ENCODE measurements around the gene TTC7B.

- TF ChIP-seq REST (IDR thresholded peaks at IDR 0.05; ENCODE audit: low read depth) (no peak), FOXM1 (IDR thresholded peaks at IDR 0.05; ENCODE audit: borderline replicate concordance, low read depth) (no peak), TAF1 (IDR thresholded peaks at IDR 0.05; ENCODE audit: low read depth) (no peak), EGR1 (IDR thresholded peaks at IDR 0.05) (no peak), EP300 (IDR thresholded peaks at IDR 0.05; ENCODE audit: borderline replicate concordance) (no peak), CREB1 (IDR thresholded peaks at IDR 0.05; ENCODE audit: low read depth) (no peak), CEBPB (IDR thresholded peaks at IDR 0.05) (no peak), RAD21 (IDR thresholded peaks at IDR 0.05; ENCODE audit: low read depth) (no peak)
Observed at GRCh38 chr14:90629471-90629870, 186.8 kb downstream of the TTC7B start.
